HG03060 (cell line): Measurements from ENCODE around the gene LEO1.
A peak's percentile ranks its signal among the peaks of the same experiment; 100 is the strongest.
"Not testable (repeated sequence)": the region's sequence is repeated elsewhere in the genome, so short reads cannot be mapped to it uniquely, and the experiment has no call there.

Experiments used
- ATAC-seq: cut with Tn5 transposase; IDR thresholded peaks from one replicate; pipeline ENCODE4 v1.9.1; 2021; ENCODE audit warnings: low read depth, moderate number of reproducible peaks; ENCODE audit not compliant: unreplicated experiment

LEO1 gene

DNA sequence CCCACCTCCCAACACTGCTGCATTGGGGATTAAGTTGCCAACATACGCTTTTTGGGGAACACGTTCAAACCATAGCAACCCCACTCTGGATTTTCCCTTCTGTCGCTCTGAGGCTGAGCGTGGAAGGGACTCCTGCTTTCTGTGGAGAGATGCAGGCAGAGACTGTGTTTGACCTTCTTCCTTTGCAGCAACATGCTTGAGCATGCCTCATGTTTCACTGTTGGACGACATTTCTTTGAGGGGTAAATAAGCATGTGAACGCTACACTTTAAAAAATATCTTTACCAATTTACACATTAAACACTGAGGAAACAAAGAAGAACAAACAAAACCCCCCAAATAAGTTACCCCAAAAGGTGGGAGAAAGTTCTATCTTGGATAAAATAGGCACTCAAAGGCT is 33.2 kb upstream of the LEO1 start:
- no peak for ATAC-seq

DNA sequence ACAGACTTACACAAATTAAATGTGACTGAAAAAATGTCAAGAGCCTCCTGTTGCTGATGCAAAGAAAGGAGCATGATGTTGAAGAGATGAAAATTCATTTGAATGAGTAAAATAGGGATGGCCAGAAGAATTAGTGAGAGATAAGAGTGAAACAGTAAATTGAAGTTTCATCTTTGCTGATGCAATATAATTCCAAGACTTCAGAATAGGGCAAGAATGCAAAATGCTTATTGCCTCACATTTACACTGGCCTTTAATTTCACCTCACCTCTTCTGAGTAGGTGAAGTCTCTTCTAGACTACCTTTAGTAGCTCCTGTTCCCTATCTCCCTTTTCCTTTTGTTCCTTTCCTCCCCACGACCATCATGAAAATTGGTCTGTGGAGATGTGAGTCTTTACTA is 32.1 kb upstream of the LEO1 start:
- ATAC-seq = no peak

DNA sequence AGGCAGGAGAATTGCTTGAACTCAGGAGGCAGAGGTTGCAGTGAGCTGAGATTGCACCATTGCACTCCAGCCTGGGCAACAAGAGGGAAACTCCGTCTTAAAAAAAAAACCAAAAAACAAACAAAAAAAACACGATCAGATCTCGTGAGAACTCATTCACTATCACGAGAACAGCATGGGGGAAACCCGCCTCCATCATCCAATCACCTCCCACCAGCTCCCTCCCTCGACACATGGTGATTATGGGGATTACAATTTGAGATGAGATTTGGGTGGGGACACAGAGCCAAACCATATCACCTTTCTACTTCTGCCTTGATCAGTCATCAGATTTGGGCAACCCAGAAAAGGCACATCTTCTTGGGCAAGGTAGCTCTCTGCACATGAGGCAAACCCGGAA is 31.5 kb upstream of the LEO1 start:
- ATAC-seq = not testable (repeated sequence)

DNA sequence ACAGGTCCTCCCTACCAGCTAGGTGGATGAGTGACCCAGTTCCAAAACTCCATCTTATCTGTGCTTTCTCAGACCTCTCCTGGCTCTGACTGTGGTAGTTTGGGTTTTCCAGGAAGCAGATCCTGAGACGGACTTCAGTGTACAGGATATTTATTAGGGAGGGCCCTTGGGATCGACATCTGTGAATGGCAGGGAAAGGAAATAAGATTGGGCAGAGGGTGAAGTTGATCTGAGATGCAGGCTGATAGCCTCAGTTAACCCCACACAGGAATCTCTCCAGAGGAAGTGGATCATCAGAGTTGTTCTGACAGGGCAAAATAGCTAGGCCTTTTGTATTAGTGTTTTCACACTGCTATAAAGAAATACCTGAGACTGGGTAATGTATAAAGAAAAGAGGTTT is 30.8 kb upstream of the LEO1 start:
- ATAC-seq = no peak

DNA sequence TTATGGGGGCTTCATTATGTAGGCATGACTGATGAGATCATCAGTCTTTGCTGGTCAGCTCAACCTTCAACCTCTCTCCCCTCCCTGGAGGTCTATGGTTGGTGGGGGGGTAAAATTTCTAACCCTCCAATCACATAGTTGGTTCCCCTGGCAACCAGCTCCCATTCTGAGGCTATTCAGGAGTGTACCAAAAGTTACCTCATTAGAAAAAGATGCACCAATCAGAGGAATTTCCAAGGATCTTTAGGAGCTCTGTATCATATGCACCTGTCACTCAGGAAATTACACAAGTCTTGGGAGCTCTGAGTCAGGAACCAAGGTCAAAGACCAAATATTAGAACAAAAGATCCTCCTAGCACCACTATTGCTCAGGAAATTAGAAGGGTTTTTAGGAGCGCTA is 21.4 kb upstream of the LEO1 start:
- ATAC-seq = no peak

DNA sequence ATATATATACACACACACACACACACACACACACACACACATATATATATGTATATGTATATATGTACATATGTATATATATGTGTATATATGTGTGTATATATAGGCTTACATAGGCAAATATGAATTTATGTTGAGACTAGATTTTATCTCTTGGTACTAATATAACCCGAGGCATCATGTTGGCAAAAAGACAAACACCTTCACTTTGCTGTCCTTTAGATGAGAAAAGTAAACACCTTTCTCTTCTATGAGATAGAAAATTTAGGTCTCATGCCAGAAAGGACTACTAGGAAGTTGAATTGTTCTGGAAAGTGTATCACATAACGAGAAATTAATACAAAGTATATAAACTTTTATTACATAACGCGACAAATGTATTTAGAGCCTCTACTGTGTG is 19.6 kb upstream of the LEO1 start:
- no peak for ATAC-seq

DNA sequence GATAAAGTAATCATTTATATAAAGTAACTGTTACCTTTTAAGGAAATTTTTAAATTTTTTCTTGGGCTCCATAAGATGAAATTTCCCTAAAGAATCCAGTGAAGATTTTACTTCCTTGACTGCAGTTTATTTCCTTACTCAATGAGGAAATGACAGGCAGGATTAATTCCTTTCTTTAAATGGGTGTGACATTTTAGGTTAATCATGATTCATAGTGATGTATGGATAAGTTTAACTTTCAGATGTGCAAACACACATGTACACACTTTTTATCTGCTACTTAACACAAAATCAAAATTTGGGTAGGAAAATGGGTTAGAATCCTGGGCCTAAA is 11.2 kb upstream of the LEO1 start:
- no peak for ATAC-seq

DNA sequence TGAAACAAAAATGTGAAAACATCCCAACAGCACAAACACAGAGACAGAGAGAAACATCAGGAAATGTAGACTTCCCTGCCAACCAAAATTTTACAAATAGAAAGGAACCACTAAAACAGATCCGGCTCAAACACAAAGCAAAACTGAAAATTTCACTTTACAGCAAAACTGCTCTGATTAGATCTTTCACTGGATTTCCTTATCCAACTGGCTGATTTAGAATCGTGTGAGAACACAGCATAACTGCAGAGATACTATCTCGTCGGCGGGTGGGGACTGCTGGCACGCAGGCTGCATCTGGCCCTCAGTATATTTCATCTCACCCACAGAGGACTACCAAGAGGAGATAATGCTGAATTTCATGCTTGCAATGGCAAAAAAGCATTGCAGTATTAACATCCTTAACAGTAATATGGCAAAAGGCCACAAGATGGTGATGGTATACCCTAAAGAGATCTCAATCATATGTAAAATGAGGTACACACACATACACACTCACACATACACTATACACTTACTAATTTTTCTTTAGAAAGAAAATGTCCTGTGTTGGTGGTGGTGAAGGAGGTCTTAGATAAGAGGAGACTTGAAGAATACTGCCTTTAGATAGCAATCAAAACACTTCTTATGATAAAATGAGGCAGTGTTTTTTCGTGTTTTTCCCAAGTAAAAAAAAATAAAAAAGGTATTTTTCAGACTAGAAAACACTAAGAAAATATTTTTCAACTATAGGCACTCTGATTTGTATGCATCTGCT is 10.6 kb upstream of the LEO1 start:
- ATAC-seq = peak; percentile 73

DNA sequence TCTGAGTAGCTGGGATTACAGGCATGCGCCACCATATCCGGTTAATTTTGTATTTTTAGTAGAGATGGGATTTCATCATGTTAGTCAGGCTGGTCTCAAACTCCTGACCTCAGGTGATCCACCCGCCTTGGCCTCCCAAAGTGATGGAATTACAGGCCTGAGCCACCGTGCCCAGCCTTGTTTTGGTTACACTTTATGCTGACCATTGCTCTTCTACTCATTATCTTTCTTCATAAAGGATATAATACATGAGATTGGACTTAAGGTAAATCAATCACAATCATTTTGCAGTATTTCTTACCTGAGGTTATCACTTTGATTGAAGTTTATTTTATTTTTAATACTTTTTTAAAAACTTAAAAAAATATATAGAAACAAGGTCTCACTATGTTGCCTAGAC is 2.2 kb upstream of the LEO1 start:
- ATAC-seq = no peak

DNA sequence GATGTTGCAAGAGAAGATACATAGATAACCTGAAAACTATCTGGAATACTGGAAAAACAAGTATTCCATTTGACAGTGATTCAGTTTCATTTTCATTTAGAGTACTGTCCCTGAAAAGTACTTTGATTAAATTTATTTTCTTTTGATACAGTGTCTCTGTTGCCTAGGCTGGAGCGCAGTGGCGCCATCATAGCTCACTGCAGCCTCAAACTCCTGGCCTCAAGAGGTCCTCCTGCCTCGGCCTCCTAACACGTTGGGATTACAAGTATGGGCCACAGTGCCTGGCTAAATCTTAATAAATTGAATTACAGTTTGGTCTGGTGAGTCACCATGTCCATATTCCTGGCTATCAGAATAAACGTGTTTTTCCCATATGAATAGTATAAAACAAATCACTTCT is 1.6 kb upstream of the LEO1 start:
- no peak for ATAC-seq

DNA sequence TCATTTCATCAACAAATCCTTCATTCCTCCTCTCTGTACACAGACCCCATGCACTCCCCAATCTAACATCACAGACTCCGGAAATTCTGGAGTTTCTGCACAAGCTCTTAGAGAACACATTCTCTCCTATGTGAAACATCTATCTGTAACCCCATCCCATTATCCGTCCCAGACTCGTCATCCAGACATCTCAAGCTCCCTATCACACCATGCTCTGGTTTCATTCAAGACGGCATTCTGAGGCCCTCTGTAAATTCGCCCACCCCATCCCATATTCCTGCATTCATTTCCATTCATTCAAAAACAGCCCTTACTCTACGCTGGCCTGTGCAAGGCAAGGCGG is 575 bp downstream of the LEO1 start:
- ATAC-seq = peak; percentile 11

DNA sequence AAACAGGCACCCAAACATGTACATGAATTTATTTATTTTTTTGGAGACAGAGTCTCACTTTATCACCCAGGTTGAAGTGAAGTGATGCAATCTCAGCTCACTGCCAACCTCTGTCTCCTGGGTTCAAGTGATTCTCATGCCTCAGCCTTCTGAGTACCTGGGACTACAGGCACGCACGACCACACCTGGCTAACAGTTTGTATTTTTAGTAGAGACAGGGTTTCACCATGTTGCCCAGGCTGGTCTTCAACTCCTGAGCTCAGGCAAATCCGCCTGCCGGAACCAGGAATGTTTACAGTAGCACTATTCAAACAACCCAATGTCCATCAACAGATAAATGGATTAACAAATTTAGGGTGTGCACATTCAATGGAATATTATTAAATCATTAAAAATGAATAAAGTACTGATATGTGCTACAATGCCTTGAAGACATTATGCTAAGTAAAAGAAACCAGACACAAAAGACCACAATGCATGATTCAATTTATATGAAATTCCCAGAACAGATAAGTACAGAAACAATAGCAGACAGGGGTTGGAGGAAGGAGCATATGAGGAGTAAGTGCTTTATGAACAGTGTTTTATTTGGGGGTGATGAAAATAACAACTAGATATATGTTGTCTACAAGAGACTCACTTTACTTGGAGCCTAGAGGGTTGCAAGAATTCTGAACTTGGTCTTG is 1.3 kb downstream of the LEO1 start:
- ATAC-seq = no peak

DNA sequence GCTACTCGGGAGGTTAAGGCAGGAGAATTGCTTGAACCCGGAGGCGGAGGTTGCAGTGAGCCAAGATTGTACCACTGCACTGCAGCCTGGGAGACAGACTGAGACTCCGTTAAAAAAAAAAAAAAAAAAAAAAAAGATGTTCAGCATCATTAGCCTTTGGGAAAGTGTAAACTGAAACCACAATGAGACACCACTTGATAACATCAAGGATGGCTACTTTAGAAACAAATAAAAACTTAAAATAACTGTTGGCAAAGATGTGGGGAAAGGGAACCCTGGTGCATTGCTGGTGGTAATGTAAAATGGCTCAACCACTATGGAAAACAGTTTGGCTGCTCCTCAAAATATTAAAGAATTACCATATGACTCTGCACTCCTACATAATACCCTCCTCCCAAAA is 1.9 kb downstream of the LEO1 start:
- no peak for ATAC-seq

DNA sequence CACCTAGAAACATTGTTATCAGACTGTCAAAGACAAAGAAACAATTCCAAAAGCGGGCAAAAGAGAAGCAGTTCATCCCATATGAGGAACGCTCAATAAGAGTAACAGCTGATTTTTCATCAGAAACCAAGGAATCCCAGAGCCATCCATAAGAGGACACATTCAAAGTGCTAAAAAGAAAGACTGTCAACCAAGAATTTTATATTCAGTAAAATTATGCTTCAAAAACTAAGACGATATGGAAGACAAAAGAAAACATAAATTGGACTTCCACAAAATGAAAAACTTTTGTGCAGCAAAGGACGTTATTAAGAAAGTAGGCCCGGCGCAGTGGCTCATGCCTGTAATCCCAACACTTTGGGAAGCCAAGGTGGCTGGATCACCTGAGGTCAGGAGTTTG is 4.0 kb downstream of the LEO1 start:
- ATAC-seq = no peak

DNA sequence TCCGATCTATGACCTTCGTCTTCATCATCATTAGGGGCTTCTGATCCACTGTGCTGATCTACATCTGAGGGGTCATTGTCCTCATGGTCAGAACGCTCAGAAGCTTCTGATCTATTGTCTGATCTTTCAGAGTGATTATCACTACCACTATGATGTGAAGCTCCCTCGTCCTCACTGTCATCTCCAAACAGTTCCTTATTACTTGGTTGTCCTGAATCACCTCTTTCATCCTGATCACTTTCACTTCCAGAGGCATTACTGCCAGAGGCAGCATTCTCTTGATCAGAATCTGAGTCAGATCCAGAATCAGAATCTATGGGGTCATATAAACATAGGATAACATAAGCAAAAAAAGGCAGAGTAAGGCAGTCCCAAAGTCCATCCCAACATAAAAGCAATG is 5.4 kb downstream of the LEO1 start:
- ATAC-seq = no peak

DNA sequence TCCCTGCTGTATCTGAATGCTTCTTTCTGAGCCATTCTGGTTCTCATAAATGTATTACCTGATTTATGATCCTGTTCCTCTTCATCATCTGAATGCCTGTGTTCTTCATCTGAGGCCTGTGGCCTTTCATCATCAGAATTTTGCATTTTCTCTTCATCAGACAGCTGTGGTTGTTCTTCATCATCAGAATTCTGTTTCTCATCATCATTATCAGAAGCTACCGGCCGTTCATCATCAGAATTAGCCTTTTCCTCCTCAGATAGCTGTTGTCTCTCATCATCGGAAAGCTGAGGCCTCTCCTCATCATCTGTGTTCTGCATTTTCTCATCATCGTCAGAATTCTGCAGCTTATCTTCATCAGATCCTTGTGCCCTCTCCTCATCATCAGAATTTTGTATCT is 5.9 kb downstream of the LEO1 start:
- no peak for ATAC-seq

DNA sequence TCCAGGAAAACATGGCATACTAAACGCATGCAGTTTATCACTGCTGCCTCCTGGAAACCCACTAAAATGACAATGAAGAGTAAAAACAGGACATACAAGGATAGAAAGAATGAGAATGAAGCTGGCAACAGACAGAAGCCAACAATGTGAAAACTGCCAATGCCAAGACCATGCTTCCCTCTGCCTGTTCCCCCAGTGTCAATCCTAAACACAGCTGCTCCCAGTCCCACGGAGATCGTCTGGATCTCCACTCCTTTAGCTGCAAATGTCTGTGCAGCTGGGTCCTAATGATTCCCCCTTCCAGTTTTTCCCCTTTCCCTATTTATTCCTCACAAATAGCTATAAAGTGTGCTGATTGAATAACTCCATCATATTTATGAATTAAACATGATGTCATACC is 16.1 kb downstream of the LEO1 start:
- no peak for ATAC-seq

DNA sequence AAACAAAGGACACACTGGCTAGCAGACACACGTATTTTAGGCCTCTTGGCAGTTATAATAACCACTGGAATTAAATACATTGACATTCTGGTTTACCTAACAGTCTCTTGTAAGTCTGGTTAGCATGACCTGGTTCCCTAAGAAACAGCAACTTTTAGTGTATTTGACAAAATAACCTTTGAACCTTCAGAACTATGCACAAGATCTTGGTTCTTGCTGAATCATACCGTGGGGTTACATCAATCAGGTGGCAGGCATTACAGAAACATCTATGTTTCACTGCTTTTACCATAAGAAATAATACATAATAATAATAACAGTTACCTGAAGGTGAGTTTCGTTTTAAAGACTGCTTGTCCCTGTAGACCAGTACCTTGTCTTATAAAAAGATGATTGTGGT is 18.8 kb downstream of the LEO1 start:
- no peak for ATAC-seq

DNA sequence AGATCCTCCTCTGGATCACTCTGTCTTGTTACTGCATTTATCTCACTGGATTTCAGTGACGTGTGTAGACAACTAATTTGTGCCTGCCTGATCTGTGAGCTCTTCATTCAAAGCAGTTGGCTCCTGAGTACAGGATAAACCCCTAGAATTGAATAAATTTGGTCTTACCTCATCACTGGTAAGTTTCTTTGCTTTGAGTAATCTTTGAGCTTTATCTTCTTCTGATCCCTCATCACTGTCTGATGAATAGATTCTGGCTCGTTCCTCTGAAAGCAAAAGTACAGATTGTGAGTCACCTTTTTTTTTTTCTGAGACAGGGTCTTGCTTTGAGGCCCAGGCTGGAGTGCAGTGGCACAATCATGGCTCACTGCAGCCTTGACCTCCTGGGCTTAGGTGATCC is 24.5 kb downstream of the LEO1 start:
- ATAC-seq = no peak

DNA sequence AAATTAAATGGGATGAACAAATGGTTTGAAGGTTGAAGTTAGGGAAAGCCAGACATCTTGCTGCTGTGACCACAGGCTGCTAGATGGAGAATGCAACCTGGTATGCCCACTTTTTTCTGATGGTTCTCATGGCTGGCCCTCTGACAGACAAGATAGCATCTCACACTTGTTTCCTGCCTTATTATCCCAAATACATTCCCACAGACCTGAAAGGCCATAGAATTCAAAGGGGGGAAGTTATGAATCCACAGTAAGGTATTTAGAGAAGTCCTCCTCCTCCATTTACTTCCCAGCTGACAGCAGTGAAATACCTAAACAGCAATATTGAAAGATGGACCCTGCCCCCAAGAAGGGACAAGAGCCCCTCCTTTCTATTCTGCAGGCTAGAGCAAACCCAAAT is 32.4 kb downstream of the LEO1 start:
- ATAC-seq = no peak

DNA sequence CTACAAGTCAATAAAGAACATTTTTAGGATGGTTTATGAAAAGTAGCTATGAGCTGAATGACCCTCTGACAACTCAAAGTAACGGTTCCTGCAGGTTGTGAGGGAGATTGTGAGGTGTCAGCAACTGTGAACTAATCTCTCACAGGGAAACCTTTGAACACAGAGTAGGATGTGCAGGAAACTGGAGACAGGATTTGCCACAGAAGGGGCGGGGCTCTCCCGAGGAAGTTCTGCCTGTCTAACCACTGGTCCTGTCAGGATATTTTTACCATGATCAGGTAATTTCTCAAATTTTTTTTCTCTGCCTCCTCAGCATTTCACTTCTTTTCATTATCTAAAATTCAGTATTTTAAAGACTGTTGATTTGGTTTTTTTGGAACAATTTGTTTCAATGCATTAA is 33.3 kb downstream of the LEO1 start:
- ATAC-seq = no peak

DNA sequence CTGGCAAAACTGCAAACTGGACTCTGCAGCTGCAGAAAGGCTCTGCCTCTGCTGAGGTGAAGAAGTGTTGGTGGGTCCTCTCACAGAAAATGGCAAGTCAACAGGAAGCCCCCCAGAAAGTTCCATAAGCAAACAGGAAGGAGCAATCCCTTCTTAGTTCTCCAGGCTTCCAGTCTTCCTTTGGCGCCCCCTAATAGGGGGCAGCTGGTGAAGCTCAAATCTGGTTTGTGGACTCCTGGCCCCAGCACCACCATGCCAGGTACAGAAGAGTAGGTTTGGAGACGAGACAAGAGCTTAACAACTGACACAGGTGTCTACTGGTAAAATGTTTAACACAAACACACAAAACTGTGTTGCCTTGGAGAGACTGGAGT is 35.5 kb downstream of the LEO1 start:
- ATAC-seq = no peak
